ENCODE results near the gene ST3GAL3.

DNA sequence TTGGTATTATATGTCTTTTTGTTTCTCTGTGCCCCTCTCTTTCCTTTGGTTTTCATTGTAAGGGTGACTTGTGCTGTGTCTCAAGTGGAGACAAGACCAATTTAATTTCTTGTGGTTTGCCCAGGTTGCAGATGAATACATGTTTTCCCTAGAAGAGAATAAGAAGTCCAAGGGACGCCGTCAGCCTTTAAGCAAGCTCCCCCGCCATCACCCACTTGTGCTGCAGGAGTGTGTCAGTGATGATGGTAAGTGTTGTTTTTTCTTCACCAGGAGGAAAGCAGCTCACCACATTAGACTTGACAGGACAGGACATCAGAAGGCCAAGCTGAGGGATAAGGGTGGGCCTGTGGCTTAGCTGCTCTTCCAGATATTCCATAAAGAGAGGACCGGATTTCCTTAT is 23.8 kb upstream of the ST3GAL3 start:
- TF ChIP-seq, protein P1, sequence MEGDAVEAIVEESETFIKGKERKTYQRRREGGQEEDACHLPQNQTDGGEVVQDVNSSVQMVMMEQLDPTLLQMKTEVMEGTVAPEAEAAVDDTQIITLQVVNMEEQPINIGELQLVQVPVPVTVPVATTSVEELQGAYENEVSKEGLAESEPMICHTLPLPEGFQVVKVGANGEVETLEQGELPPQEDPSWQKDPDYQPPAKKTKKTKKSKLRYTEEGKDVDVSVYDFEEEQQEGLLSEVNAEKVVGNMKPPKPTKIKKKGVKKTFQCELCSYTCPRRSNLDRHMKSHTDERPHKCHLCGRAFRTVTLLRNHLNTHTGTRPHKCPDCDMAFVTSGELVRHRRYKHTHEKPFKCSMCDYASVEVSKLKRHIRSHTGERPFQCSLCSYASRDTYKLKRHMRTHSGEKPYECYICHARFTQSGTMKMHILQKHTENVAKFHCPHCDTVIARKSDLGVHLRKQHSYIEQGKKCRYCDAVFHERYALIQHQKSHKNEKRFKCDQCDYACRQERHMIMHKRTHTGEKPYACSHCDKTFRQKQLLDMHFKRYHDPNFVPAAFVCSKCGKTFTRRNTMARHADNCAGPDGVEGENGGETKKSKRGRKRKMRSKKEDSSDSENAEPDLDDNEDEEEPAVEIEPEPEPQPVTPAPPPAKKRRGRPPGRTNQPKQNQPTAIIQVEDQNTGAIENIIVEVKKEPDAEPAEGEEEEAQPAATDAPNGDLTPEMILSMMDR (IDR thresholded peaks at IDR 0.05) = no peak
- TF ChIP-seq POLR2A (IDR thresholded peaks at IDR 0.05) (no peak), POLR2AphosphoS5 (IDR thresholded peaks at IDR 0.05; ENCODE audit: insufficient read depth in 1 of 2, low read depth in 1 of 2) (no peak)

All from vagina (tissue), 2 donors.